ENCODE measurements around the gene ALKBH6. TPM values are rescaled to one million over a fixed set of nuclear protein-coding genes. Genes with fewer than 3 reads are reported as not detected.

The ALKBH6 gene
- total and polyA plus RNA-seq, 2 of the 13 experiments (the other 11 are each of a cell fraction or from before 2014, with no cell fraction given): 13.7 to 18.1 TPM

GRCh38 chr19:36008336-36008978 is 5.6 kb downstream of the ALKBH6 start, which contains the start of gene SYNE4 (continued):
- TF ChIP-seq ZNF780A (CRISPR knock-in tag; IDR thresholded peaks at IDR 0.05): no peak
- TF ChIP-seq ZNF503 (CRISPR knock-in tag; IDR thresholded peaks at IDR 0.05): no peak
- TF ChIP-seq FOXK1 (CRISPR knock-in tag; IDR thresholded peaks at IDR 0.05; ENCODE audit: borderline replicate concordance, low read depth): no peak
- peak; percentile 78; the same call in 1 of the 2 replicates for TF ChIP-seq DZIP1 (CRISPR knock-in tag; IDR thresholded peaks at IDR 0.05)
- peak; percentile 70; the same call in 1 of the 2 replicates for TF ChIP-seq ZNF788 (CRISPR knock-in tag; IDR thresholded peaks at IDR 0.05; ENCODE audit: borderline replicate concordance)
- TF ChIP-seq ZNF451 (CRISPR knock-in tag; IDR thresholded peaks at IDR 0.05): no peak
- 0 out of 2 replicates have a peak, but pooled peaks have one; percentile 35 for TF ChIP-seq ZBTB43 (CRISPR knock-in tag; conservative IDR thresholded peaks at IDR 0.05)
- no peak for TF ChIP-seq ZNF616 (CRISPR knock-in tag; IDR thresholded peaks at IDR 0.05; ENCODE audit: low read depth)
- TF ChIP-seq WIZ (CRISPR knock-in tag; IDR thresholded peaks at IDR 0.05): no peak
- TF ChIP-seq ZNF761 (CRISPR knock-in tag; conservative IDR thresholded peaks at IDR 0.05): peak; percentile 71; the same call in 1 of the 2 replicates
- TF ChIP-seq SNAPC5 (CRISPR knock-in tag; IDR thresholded peaks at IDR 0.05; ENCODE audit: borderline replicate concordance): no peak
- peak; percentile 22; the same call in 1 of the 2 replicates for TF ChIP-seq KLF6 (CRISPR knock-in tag; IDR thresholded peaks at IDR 0.05)
- no peak for TF ChIP-seq ATF4 (CRISPR knock-in tag; IDR thresholded peaks at IDR 0.05)
- TF ChIP-seq RARA (CRISPR knock-in tag; IDR thresholded peaks at IDR 0.05): no peak
- TF ChIP-seq THYN1 (CRISPR knock-in tag; IDR thresholded peaks at IDR 0.05; ENCODE audit: borderline replicate concordance, low read depth): no peak
- TF ChIP-seq FOXP1 (IDR thresholded peaks at IDR 0.05): no peak
- no peak for TF ChIP-seq FOXP1 (CRISPR knock-in tag; IDR thresholded peaks at IDR 0.05)
- TF ChIP-seq ZFP91 (CRISPR knock-in tag; IDR thresholded peaks at IDR 0.05; ENCODE audit: borderline replicate concordance): peak; percentile 50; the same call in 1 of the 2 replicates
- peak; percentile 33; the same call in 1 of the 2 replicates for TF ChIP-seq ZNF441 (CRISPR knock-in tag; IDR thresholded peaks at IDR 0.05; ENCODE audit: borderline replicate concordance)
- TF ChIP-seq ZNF879 (CRISPR knock-in tag; IDR thresholded peaks at IDR 0.05): no peak; the same call in 1 of the 2 replicates

Measured in HepG2 (cell line).